HG03457 (cell line): Measurements from ENCODE around the gene POLRMT.

Source experiments
- ATAC-seq: cut with Tn5 transposase; IDR thresholded peaks from one replicate; pipeline ENCODE4 v1.9.1; 2021; ENCODE audit warnings: moderate number of reproducible peaks; ENCODE audit not compliant: unreplicated experiment

The POLRMT gene

GRCh38 chr19:648305-648704 is 15.0 kb upstream of the POLRMT start:
- ATAC-seq = no peak

- ATAC-seq = no peak
Measured at GRCh38 chr19:647566-648284, 14.4 kb upstream of the POLRMT start.

DNA sequence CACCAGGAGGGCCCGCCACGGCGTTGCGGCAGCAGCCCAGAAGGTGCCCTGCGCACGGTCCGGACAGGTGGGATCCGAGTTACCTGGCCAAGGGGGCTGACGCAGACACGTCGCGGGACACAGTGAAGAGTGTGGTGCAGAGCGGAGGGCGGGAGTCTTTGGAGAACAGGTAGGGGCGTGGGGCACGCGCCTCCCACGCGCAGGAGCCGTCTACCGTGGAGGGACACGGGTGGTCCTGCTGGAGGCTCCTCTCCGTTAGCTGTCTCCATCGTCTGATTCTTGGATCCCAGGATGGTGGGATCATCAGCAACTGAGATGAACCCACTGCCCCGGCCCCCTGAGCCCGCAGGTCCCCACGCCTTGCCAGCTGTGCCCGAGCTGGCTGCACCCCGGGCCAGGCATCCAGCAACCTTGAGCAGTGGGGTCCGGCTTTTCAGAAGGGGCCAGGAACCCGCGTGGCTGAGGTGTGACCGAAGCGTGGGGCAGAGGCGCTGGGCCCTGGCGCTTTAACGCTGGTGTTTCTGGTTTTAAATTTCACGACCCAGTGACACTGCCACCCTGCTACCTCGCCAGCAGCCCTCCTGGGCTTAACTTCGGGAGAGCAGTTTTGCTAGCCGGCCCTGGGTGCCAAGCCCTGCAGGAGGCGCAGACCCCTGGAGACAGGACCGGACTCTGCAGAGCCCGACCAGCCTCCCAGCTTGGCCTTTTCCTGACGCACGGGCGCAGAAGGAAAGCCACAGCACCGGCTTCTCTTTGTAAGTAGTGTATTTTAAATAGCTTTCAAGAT is 13.6 kb upstream of the POLRMT start:
- no peak for ATAC-seq

DNA sequence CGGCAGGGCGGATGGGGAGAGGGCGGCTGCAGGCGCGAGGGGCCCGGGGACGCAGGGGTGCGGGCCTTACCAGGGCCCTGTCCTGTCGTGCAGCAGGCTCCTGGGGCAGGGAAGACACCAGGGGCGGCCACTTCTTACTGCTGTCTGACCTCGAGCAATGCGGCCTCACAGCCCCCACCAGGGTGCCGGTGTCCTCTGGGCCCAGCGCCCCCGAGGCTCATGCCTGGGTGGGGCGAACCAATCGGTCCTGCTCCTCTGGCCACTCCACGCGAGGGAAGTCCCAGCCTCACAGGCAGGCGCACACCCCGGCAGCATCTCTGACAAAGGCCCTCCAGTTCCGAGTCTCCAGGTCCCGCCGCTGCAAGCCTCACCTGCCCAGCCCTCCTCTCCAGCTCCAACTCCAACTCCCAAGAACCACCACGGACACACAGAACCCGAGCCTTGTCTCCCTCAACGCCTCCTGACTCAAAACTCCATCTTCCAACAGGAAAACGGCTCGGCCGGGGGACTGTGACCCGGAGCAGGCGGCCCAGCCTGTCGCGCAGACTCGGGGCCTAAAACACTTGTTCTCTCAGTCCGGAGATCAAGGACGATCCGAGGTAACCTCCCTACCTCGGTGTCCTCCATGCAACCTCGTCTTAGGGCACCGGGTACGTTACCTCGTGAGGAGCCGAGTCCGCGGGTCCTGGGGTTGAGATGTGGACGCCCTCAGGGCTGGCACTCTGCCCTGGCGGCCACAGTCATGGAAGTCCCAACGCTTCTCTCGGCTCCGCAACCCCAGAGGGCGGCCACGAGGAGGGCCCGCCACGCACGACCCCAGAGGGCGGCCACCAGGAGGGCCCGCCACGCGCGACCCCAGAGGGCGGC is 12.8 kb upstream of the POLRMT start:
- no peak for ATAC-seq

GRCh38 chr19:644789-645188 is 11.5 kb upstream of the POLRMT start:
- no peak for ATAC-seq

DNA sequence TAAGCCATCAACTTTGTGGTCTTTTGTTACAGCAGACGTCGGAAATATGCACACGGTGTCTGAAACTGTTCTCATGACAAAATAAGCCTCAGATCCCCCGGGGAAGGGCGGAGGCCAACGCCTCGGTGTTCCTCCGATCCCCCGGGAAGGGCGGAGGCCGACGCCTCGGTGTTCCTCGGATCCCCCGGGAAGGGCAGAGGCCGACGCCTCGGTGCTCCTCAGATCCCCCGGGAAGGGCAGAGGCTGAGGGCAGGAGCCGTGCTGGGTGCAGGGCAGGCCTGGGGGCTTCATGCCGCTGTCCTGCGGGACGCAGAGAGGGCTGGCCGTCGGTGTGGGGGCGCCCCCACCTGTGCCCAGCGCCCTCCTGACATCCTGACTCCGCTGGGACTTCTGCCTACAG is 11.0 kb upstream of the POLRMT start:
- ATAC-seq = no peak

GRCh38 chr19:643736-644135 is 10.4 kb upstream of the POLRMT start:
- no peak for ATAC-seq

DNA sequence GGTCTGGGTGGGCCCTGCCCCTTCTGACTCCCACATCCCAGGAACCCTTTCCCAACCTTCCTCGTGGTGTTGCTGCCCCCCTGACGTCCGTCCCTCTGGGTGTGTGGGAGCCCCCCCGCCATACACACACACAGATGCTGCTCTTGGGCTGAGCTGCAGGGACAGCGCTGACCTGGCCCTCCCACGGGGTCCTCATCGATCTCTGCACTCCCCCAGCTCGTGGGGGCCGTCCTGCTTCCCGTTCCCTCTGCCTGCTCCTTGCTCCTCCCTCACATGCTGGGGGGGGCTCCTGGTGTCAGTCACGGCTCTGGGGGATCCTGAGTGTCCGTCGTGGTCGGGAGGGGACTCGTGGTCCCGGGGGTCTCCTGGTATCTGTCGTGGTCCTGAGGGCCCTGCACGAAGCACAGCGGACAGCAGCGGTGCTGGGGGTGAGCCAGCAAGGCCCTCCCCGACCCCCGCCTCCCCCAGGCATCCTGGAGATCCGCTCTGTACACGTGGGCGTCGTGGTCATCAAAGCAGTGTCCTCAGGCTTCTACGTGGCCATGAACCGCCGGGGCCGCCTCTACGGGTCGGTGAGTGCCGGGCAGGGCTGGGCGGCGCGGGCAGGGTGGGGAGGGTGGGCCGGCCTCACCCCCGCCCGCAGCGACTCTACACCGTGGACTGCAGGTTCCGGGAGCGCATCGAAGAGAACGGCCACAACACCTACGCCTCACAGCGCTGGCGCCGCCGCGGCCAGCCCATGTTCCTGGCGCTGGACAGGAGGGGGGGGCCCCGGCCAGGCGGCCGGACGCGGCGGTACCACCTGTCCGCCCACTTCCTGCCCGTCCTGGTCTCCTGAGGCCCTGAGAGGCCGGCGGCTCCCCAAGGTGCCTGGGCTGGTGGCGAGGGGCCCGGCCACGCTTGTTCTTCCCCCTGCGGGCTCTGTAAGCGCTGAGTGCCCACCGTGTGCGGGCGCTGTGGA is 9.7 kb upstream of the POLRMT start:
- ATAC-seq = no peak

- no peak for ATAC-seq
Measured at GRCh38 chr19:641702-642101, 8.4 kb upstream of the POLRMT start.

- no peak for ATAC-seq
Measured at GRCh38 chr19:640606-641189, 7.4 kb upstream of the POLRMT start.

DNA sequence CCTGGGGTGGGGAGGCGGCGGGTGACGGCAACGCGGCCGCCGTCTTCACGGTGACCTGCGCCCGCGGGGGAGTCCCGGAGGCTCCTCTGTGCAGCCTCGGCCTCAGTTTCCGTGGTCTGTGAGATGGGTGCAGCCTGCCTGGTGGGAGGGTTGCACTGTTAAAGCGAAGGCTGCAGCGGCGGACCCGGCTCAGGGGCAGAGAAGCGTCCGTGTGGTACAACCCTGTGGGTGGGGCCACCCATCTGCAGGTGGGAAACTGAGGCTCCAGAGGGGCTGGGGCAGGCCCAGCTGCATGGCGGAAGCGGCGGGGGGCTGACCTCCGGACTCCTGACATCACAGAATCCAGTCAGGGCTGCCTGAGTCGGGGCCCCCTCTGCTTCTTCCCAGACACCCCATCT is 6.8 kb upstream of the POLRMT start:
- ATAC-seq = no peak

DNA sequence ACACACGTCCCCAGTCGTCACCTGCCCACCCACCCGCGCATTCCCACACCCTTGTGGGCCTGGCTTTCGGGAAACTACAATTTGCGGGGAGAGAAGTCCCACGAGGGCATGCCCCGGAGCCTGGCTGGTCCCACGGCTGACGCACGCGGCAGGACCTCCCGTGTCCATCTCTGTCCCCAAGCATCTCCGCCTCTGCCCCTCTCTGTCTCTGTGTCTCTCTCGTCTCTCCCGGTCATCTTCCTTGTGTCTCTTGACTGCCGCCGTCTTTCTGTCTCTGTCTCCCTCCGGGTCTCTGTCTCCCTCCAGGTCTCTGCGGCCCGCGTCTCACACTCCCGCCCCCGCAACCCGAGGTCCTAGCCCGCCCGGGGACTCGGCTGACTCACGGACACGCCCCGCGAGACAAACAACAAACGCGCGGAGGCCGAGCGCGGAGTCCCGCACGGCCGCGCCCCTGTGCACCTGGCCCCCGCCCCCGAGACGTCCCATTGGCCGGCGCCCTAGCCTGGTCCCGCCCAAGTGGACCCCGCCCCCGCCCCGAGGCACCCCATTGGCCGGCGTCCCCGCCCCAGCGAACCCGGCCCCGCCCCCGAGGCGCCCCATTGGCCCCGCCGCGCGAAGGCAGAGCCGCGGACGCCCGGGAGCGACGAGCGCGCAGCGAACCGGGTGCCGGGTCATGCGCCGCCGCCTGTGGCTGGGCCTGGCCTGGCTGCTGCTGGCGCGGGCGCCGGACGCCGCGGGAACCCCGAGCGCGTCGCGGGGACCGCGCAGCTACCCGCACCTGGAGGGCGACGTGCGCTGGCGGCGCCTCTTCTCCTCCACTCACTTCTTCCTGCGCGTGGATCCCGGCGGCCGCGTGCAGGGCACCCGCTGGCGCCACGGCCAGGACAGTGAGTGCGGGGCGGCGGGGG is 6.2 kb upstream of the POLRMT start, which contains the start of gene FGF22:
TSS of gene FGF22 (plus strand) at position 627 of the 908 bp plus-strand sequence. CDS start at position 674, 47 bp downstream.
- peak; percentile 30 for ATAC-seq

- ATAC-seq = no peak
Measured at GRCh38 chr19:638906-639252, 5.5 kb upstream of the POLRMT start.

DNA sequence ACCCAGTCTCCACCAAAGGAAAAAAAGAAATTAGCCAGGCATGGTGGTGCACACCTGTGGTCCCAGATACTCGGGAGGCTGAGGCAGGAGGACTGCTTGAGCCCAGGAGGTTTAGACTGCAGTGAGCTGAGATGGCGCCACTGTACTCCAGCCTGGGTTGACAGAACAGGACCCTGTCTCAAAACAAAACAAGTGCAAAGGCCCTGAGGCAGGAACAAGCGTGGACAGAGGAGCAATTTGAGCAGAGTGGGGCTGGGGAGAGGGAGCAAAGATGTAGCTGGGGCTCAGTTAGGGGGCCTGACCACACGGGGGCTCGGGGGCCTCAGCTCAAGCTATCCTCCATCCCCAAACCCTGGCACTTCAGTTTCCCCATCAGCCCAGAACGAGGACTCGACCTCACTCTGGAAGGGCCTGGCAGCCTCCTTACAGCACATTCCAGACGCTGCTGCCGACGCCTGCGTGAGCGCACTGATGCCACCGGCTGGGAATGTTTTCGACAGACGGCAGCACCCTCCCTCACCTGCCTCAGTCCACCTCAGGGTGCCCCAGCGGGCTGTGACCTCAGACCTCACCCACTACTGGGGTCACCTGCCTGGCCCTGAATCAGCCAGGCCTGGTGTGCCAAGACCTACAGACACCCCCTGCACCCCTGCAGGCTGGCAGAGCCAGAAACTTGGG is 1.8 kb upstream of the POLRMT start:
- no peak for ATAC-seq

DNA sequence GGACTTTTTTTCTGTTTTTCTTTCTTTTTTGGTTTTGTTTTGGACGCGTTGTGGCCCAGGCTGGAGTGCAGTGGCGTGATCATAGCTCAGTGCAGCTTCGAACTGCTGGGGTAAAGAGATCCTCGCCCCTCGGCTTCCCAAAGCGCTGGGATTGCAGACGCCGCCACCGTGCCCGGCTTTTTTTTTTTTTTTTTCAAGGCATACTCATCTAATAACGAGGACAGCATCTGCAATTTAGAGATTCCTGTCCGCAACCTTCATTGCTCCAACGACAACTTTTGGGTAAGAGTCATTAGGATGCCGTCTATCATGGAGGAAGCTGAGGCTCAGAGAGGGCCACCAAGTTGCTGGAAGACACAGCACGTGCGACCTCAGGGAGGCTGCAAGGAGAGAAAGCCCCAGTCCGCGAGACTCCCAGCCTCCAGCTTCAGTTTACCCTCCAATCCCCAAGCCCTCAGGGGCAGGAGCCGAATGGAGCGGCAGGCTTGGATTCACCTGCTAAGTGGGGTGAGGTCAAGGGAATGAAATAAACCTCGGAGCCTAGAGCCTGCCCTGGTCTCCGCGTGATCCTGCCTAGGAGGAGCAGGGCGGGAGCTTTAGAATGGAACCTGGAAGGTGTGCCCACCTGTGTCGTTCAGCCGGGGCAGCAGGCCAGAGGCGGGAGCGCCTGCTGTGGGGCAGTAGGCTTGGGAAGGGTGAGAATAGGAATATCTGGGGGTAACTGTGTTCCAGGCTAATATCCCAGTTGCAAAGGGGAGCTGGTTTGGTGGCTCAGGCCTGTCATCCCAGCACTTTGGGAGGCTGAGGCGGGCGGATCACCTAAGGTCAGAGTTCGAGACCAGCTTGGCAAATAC is 676 bp upstream of the POLRMT start:
- ATAC-seq = no peak

DNA sequence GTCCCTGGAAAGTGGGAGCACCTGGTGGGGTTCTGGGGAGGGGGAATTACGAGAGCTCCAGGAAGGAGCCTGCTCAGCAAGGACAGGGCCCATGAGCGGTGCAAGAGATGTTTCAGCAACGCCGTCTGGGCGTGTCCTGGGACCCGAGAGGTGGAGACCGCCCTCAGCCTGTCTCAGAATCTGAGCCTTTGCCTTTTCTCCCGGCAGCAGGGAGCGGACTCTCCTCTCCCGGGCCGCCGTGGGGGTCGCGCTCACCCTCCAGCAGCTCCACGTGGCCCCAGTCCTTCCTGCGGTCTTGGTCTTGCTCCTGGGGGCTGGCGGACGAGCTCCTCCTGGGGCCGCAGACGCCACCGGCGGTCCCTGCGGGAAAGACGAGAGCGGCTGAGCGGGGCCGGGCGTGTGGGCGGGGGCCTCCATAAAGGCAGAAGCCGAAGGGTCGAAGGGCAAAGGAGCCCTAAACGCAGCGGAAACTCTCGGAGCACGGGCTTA is 714 bp downstream of the POLRMT start:
- no peak for ATAC-seq

- no peak for ATAC-seq
Measured at GRCh38 chr19:629961-630714, 3.2 kb downstream of the POLRMT start.
